ENCODE measurements around the gene FKBP1C.
"Not testable (repeated sequence)": the region's sequence is repeated elsewhere in the genome, so short reads cannot be mapped to it uniquely, and the experiment has no call there.

The FKBP1C gene

DNA sequence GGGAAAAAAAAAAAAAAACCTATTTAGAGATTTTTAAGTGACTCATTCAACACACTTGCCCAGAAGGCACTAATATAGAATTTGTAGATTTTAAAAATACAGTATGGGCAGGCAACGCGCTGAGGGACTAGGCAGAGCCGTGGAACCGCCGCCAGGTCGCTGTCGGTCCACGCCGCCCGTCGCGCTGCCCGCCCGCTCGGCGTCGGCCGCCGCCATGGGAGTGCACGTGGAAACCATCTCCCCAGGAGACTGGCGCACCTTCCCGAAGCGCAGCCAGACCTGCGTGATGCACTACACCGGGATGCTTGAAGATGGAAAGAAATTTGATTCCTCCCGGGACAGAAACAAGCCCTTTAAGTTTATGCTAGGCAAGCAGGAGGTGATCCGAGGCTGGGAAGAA is at the start of gene FKBP1C:
Gene FKBP1C (plus strand): TSS at position 127 of the 400 bp plus-strand sequence.
- DNase-seq (ENCODE audit: low spot score), result not testable (repeated sequence)

DNA sequence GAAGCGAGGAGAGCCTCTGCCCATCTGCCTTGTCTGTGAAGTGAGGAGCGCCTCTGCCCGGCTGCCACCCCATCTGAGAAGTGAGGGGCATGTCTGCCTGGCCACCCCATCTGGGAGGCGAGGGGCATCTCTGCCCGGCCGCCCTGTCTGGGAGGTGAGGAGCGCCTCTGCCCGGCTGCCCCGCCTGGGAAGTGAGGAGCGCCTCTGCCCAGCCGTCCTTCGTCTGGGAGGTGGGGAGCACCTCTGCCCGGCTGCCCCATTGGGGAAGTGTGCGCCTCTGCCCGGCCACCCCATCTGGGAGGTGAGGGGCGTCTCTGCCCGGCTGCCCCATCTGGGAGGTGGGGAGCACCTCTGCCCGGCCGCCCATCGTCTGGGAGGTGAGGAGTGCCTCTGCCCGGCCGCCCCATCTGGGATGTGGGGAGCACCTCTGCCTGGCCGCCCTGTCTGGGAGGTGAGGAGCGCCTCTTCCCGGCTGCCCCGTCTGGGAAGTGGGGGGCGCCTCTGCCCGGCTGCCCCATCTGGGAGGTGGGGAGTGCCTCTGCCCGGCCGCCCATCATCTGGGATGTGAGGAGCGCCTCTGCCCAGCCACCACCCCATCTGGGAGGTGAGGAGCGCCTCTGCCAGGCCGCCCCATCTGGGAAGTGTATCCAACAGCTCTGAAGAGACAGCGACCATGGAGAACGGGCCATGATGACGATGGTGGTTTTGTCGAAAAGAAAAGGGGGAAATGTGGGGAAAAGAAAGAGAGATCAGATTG is 47.0 kb upstream of the FKBP1C start:
- not testable (repeated sequence) for DNase-seq (ENCODE audit: low spot score)

DNA sequence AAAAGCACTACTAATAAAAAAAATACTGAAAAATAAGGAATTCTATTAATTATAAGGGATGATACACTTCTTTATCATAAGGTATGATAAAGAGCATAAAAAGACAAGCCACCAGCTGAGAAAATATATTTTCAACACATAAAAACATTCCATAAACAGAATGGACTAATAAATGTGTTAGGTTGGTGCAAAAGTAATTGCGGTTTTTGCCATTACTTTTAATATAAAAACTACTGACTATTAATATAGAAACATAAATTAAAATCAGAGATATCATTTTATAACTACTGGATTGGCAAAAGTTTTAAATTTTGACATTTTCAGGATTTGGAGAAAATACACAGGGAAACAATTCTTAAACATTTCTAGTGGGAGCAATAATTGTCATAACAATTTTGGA is 37.1 kb upstream of the FKBP1C start:
- DNase-seq (ENCODE audit: low spot score), result no peak

DNA sequence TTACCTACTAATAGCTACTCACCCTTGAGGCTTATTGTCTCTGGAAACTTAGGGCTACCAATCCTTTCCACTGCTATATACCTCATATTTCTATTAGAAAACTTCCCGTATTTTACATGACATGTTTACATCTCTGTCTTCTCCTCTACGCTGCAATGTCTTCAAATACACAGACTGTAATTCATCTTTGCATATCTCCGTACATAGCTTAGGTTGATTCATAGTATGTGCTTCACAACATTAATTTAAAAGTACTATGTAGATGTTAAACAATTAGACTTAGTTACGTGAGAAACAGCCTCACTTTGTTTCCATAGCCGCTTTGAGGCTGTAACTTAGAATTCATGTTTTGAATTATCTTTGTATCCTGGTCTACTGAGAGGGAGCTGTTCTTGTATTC is 35.1 kb upstream of the FKBP1C start:
- DNase-seq (ENCODE audit: low spot score), result no peak

DNA sequence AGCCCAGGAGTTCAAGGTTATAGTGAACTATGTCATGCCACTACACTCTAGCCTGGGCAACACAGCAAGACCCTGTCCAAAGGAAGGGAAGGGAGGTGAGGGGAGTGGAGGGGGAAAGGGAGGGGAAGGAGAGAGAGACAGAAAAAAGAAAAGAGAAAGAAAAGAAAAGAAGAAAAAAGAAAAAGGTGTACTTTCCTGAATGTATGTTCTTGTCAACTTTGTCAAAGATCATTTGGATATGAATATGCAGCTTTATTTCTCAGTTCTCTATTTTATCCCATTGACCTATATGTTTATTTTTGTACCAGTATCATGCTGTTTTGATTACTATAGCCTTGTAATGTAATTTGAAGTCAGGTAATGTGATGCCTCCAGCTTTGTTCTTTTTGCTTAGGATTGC is 30.9 kb upstream of the FKBP1C start:
- DNase-seq (ENCODE audit: low spot score), result no peak

DNA sequence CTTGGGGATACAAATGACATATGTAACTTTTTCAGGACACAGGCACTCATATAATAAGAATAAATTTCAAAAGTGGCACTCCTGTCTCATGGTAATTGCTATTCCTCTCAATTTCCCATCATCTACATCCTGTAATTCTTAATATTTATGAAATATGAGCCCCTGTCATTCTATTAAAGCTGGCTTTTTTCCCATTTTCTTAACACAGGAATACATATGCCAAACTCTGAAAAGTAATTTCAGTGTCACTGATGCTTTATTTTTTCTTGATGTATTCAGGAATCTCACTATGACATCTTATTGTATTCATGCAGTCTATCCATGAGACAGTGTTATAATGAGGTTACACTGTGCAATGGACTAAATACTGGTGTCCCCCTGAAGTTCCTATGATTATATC is 24.3 kb upstream of the FKBP1C start:
- no peak for DNase-seq (ENCODE audit: low spot score)

DNA sequence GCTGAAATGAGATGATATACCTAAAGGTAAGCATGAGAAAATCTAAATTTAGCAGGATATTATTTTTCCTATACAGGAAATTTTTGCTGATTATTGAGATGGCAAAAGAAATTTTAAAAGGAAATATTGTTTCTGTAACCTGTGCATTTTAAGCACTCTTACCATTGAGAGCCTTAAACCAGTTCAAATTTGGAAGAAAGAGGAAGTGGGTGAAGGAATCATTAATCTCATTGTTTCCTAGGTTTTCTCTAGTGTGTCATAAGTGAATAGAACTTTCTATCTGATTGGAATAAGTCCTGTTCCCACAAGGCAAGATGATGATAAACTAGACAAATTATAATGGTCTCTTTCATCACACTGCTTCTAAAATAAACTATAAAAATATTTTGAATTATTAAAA is 22.4 kb upstream of the FKBP1C start:
- no peak for DNase-seq (ENCODE audit: low spot score)

DNA sequence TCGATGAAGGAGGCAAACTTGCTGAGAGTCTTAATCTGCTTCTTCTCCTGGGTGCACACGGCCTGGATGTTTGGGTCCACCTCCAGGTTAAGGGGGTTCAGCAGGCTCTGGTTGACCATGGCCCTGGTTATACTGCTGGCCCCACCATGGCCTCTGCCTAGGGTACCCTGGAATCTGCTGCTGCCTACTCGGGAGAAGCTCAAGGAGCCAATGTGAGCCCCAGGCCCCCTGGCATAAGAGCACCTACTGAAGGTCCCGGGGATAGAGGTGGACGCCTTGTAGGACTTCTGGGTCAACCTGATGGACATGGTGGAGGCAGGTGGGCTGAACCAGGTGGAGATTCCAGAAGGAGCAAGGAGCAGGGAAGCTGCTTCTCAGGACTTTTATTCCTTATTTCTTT is 17.9 kb upstream of the FKBP1C start:
- DNase-seq (ENCODE audit: low spot score), result no peak

DNA sequence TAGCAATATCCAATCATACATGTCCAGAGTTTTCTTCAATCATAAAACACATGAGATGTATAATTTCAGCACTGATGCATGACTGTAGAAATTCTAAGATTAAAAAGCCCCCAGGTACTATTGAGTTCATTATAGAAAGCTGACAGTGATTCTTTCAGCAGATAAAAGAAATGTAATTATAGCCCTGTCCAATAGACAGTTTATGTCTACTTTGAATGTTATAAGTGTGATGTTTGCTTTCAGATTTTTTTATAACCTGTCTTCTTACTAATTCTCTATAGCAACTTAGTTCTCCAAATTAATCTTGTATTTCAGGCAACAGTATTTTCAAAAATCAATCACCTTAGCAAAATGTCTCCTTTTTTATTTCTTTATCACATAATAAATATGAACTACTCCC is 13.5 kb upstream of the FKBP1C start:
- no peak for DNase-seq (ENCODE audit: low spot score)

DNA sequence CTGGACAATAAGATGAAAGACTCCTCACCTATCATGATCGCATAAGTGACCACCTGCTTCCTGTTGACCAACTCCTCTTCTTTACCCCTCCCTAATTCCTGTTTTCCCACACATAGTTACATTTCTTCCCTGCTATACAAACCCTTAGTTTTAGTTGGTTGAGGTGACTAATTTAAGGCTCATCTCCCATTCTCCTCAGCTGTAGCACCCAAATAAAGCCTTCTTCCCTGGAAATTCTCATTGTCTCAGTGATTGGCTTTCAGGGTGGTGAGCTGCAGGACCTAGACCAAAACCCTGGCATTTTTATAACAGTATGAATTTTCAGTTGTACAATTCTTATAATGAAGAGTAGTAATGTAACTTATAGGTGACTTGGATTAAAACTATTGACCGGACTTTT is 2.1 kb downstream of the FKBP1C start:
- DNase-seq (ENCODE audit: low spot score), result no peak

DNA sequence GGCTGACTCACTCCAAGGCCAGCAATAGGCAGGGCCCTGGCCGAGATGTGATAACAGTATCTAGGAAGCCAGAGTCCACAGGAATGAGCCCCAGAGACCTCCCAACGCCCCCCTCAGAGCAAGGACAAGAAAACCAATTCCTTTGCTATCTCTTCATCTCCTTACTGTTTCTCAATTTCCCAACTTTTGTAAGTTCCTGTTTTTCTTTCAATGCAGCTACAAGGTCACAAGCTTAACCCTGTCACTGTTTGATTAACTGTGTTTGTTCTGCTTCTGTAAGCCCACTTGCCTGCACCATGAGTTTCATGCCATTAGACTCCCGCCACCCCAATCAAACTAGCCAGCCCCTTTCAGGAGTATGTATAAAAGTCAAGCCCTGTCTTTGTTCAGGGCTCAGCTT is 3.5 kb downstream of the FKBP1C start:
- DNase-seq (ENCODE audit: low spot score), result no peak

DNA sequence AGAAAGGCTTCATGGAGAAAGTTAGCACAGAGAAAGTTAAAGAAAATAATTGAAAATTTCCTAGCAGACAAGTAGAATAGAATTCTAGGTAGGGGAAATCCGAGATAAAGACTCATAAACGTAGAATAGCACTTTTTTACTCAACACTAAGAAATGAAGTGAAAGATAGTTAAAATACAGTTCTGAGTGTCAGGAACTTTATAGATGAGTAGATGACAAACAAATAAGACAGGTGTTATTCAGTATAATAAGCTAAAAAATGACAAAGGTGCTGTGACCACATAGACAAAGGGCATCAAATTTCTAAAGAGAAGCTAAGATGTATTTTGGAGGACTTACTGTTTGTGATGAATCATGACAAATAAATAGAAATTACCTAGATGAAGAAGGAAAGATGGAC is 12.9 kb downstream of the FKBP1C start:
- no peak for DNase-seq (ENCODE audit: low spot score)

DNA sequence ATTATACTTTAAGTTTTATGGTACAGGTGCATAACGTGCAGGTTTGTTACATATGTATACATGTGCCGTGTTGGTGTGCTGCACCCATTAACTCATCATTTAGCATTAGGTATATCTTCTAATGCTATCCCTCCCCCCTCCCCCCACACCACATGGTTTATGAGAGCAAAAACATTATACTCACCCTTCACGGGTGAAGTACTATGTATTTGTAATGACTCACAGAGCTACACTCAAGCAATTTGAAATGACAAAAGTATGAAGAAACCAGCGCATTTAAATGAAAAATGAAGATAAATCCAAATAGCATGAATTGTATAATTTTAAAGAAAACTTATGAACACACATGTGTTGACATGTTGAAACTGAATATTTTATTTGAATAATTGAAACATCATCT is 14.7 kb downstream of the FKBP1C start:
- not testable (repeated sequence) for DNase-seq (ENCODE audit: low spot score)

DNA sequence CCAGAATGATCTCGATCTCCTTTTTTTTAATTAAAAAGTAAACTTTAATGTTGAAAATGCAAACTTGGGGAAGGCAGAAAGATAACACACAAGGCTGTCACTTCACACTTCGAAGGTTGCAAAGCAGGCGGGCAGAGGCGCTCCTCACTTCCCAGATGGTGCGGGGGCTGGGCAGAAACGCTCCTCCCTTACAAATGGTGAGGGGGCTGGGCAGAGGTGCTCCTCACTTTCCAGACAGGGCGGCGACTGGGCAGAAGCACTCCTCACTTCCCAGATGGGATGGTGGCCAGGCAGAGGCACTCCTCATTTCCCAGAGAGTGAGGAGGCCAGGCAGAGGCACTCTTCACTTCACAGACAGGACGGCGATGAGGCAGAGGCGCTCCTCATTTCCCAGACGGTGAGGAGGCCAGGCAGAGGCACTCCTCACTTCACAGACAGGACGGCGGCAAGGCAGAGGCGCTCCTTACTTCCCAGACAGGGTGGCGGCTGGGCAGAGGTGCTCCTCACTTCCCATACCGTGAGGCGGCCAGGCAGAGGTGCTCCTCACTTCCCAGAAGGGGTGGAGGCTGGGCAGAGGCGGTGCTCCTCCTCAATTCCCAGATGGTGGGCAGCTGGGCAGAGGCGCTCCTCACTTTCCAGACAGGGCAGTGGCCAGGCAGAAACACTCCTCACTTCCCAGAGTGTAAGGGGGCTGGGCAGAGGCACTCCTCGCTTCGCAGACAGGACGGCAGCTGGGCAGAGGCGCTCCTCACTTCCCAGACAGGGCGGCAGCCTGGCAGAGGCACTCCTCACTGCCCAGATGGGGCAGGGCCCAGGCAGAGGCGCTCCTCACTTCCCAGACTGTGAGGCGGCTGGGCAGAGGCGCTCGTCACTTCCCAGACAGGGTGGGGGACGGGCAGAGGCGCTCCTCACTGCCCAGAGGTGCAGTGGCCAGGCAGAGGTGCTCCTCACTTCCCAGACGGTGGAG is 16.9 kb downstream of the FKBP1C start:
- not testable (repeated sequence) for DNase-seq (ENCODE audit: low spot score)

DNA sequence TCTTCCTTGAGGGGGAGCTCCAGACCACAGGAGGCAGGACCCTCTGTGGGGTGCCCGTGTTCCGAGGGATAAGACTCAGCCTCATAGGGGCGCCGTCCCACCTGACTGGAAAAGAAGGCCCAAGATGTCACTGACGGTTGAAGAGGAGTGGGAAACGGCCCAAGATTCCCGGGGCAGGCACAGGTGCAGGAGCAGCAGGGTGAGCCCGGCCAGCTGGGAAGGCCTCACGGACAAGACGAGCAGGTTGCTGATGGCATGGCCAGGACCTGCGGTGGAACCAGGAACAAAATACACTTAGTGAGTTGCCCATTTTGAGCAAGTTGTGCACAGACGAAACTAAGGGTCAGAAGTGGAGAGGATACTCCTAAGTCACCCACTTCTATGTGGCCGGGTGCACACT is 18.8 kb downstream of the FKBP1C start:
- DNase-seq (ENCODE audit: low spot score), result not testable (repeated sequence)

DNA sequence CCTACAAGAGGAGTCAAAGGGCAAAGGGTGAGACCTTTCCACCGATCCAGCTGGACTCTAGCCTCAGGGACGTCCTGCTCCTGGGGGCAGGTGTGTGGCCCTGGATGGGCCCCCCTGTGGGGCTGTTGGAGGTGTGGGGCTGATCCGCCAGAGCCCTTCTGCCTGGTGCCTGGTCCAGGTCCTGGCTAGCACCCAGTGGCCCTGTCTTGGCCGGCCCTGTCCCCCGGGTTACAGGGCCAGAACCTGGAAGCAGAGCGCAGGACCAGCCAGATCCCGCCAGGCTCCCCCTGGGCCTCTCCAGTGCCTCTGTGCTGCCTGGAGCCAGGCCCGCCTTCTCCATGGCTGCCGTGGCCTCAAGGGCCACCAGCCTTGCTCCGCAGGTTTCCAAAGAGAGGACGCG is 19.2 kb downstream of the FKBP1C start:
- DNase-seq (ENCODE audit: low spot score), result not testable (repeated sequence)

DNA sequence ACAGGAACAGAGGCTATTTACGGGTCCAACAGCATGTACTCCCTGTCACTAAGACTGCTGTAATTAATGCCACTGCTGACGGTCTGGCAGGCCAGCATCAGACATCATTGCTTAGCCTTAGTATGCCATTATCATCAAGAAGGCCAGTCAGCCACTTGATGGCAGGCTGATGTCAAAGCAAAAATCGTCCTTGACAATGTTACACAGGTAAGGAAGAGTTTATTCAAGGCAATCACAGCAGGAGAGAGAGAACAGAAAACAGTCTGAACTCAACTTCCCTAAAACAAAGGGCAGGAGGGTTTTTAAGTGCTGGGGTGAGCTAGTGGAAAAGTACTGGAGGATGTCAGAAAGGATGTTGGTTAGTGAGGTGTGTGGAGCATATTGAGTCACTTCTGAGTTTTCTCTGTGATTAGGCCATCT is 25.1 kb downstream of the FKBP1C start:
- DNase-seq (ENCODE audit: low spot score), result no peak

DNA sequence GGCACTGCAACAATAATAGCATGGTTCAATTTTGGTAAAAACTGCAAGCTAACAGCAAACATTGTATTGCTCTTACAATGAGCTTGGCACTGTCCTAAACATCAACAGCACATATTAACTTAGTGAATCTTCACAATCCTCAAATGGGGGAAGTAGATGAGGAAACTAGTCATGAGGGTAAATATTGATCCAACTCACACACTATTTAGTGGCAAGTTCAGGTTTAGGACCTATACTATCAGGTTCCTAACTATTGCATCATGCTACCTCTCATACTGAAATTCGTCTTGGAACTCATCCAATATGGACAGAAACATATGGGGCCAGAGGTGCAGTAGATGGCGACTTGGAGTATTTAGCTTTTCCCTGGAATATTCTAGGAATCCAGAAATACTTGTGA is 34.2 kb downstream of the FKBP1C start:
- DNase-seq (ENCODE audit: low spot score), result no peak

DNA sequence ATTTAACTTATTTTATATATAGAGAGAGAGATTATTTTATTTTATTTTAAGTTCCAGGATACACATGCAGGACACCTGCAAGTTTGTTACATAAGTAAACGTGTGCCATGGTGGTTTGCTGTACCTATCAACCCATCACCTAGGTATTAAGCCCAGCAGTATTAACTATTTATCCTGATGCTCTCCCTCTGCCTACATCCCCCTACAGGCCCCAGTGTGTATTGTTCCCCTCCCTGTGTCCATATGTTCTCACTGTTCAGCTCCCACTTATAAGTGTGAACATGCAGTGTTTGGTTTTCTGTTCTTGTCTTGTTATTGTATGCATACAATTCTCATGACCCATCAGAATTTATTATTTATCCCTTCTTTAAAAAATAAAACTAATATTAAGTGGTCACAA is 34.6 kb downstream of the FKBP1C start:
- no peak for DNase-seq (ENCODE audit: low spot score)

DNA sequence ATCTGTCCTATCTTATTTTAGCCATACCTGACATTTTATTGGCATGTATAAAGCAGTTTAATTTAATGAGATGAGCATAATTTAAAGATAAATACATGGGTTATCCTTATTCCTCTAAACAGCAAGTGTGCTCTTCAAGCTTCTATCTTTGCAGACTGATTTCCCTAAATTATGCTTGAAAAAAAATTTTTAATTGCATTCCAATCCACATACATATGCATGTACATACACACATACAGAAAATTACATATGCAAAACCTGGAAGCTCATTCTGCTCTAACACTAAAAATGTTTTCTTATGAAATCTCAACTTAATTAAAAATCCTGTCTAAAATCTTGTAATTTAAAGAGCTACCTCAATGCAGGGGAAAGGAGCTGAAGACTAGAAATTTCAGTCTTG is 35.3 kb downstream of the FKBP1C start:
- DNase-seq (ENCODE audit: low spot score), result no peak

DNA sequence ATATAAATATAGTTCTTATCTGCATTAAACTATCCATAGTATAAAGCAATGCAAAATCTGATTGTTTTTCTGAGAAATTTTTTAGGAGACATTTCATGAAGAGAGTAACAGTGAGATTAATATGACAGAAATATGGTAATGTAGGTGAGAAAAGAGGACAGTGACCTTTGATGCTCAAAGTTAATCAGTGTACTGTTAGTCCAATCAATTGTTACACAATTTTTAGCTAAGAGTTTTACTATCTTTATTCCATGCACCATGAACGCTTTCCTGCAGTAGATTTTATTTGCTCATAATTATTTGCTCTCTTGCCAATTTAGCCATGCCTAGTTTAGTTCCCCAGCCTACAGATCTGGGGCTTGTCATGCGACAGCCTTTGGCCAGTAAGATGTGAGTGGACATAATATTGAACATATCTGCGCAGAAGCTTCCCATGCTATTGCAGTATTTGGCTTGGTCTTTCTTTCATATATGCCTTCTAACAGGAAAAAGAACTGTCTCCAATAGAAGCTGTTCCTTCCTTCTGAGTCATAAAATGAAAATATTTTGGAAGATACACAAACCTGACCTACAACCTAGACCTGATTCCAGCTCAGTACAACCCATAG is 38.7 kb downstream of the FKBP1C start:
- no peak for DNase-seq (ENCODE audit: low spot score)

DNA sequence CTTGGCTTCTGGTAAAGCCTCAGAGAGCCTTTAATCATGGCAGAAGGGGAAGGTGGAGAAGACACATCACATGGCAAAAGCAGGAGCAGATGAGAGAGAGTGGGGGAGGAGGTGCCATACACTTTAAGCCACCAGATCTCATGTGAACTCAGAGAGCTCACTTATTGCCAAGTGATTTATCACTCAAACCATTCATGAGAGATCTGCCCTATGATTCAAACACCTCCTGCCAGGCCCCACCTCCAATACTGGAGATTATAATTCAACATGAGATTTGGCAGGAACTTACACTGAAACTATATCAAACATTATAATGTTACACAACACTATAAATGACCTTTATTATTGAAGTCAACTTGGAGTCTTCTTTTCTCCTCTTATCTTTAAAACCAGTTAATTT is 47.9 kb downstream of the FKBP1C start:
- DNase-seq (ENCODE audit: low spot score), result no peak

DNA sequence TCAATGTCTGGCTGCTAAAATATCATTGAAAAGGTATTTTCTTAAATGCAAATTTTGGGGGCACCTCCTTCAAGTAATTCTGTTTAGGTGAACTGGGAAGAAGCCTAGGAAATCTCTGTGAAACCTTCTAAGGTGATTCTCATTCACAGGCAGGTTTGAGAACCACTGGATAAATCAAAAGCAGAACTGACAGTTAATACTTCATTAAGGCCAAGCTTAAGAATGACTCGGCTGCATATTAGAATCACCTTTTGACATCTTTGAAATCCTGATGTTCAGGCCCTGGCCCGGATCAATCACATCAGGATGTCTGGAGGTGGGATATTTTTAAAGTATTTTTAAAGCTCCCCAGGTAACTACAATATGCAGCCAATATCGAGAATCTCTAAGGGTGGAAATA is 50.6 kb downstream of the FKBP1C start:
- DNase-seq (ENCODE audit: low spot score), result no peak
